Neural cell (in vitro differentiated cells): ENCODE measurements around the gene SEMG2. TPM values are rescaled to one million over a fixed set of nuclear protein-coding genes. Genes with fewer than 3 reads are reported as not detected.

Experiments used
- H2AFZ ChIP-seq: fragments of 200-600, 300-800 bp; sonication (generic), shearing (Covaris generic); 2 replicates; pipeline ENCODE4 v1.6.0; 2014; ENCODE audit warnings: low read depth, mild to moderate bottlenecking, antibody characterized with exemption, low read length, moderate library complexity
- H3F3A ChIP-seq: fragments of 200-600 bp; shearing (Covaris generic); 2 replicates; pipeline ENCODE4 v1.6.1; 2016; ENCODE audit warnings: mild to moderate bottlenecking, moderate library complexity, mixed read lengths, antibody characterized with exemption, low read length; ENCODE audit not compliant: insufficient read depth, poor library complexity, severe bottlenecking
- H3K27ac ChIP-seq: fragments of 200-600, 300-800 bp; sonication (generic), shearing (Covaris generic); 2 replicates; pipeline ENCODE4 v1.5.1; 2014; ENCODE audit warnings: mild to moderate bottlenecking, low read length, moderate library complexity
- H3K27me3 ChIP-seq: fragments of 300-800, 200-600 bp; sonication (generic), shearing (Covaris generic); 2 replicates; pipeline ENCODE4 v1.6.0; 2014; ENCODE audit warnings: mild to moderate bottlenecking, low read depth, low read length, moderate library complexity; ENCODE audit not compliant: insufficient read depth
- H3K36me3 ChIP-seq: fragments of 300-800, 200-600 bp; sonication (generic), shearing (Covaris generic); 2 replicates; pipeline ENCODE4 v1.5.1; 2014; ENCODE audit warnings: mild to moderate bottlenecking, antibody characterized with exemption, low read length, moderate library complexity; ENCODE audit not compliant: insufficient read depth
- H3K4me2 ChIP-seq: fragments of 300-800, 200-600 bp; sonication (generic), shearing (Covaris generic); 2 replicates; pipeline ENCODE4 v1.6.0; 2014; ENCODE audit warnings: mild to moderate bottlenecking, low read length
- H3K4me3 ChIP-seq: fragments of 300-800, 200-600 bp; sonication (generic), shearing (Covaris generic); 2 replicates; pipeline ENCODE4 v1.5.1; 2014; ENCODE audit warnings: mild to moderate bottlenecking, low read length, moderate library complexity
- H3K79me2 ChIP-seq: fragments of 200-600 bp; shearing (Covaris generic); replicated peaks from 2 replicates; pipeline ENCODE4 v1.6.0; 2014; ENCODE audit warnings: mild to moderate bottlenecking, low read length, moderate library complexity; ENCODE audit not compliant: insufficient read depth
- H3K9ac ChIP-seq: fragments of 300-800, 200-600 bp; sonication (generic), shearing (Covaris generic); 2 replicates; pipeline ENCODE4 v1.6.1; 2016; ENCODE audit warnings: mild to moderate bottlenecking, low read length, mixed read lengths
- H3K9me2 ChIP-seq: fragments of 200-600 bp; shearing (Covaris generic); 2 replicates; pipeline ENCODE4 v1.6.1; 2016; ENCODE audit warnings: mild to moderate bottlenecking, low read length, mixed read lengths; ENCODE audit not compliant: insufficient read depth
- H3K9me3 ChIP-seq: fragments of 200-600, 300-800 bp; sonication (generic), shearing (Covaris generic); 2 replicates; pipeline ENCODE4 v1.6.1; 2016; ENCODE audit warnings: mild to moderate bottlenecking, mixed run types, low read length, moderate library complexity, mixed read lengths
- H4K20me1 ChIP-seq: fragments of 200-600 bp; shearing (Covaris generic); 2 replicates; pipeline ENCODE4 v1.6.1; 2016; ENCODE audit warnings: mild to moderate bottlenecking, mixed run types; ENCODE audit not compliant: insufficient read depth
- CTCF ChIP-seq: fragments of 450-650 bp; IDR thresholded peaks from 2 replicates; pipeline ENCODE4 v1.5.1; 2014; ENCODE audit warnings: antibody characterized with exemption, mild to moderate bottlenecking, moderate library complexity; ENCODE audit not compliant: poor library complexity, severe bottlenecking
- EP300 ChIP-seq: fragments of 450-650 bp; conservative IDR thresholded peaks from 2 replicates; pipeline ENCODE4 v1.6.1; 2014; ENCODE audit warnings: antibody characterized with exemption, mild to moderate bottlenecking, moderate library complexity; ENCODE audit not compliant: poor library complexity, severe bottlenecking
- EZH2 ChIP-seq: fragments of 200-600, 300-800 bp; shearing (Covaris generic), sonication (generic); IDR thresholded peaks from 2 replicates; pipeline ENCODE4 v1.6.1; 2014; ENCODE audit warnings: antibody characterized with exemption, low read length, borderline replicate concordance, mild to moderate bottlenecking; ENCODE audit not compliant: insufficient read depth, poor library complexity, severe bottlenecking
- MXI1 ChIP-seq: fragments of 450-650 bp; conservative IDR thresholded peaks from 2 replicates; pipeline ENCODE4 v1.6.1; 2014; ENCODE audit warnings: antibody characterized with exemption, mild to moderate bottlenecking; ENCODE audit not compliant: poor library complexity, severe bottlenecking
- POLR2AphosphoS5 ChIP-seq: IDR thresholded peaks from 2 replicates; pipeline ENCODE4 v1.6.1; 2012
- RAD21 ChIP-seq: fragments of 450-650 bp; conservative IDR thresholded peaks from 2 replicates; pipeline ENCODE4 v1.6.1; 2014; ENCODE audit warnings: antibody characterized with exemption, mild to moderate bottlenecking, moderate library complexity
- REST ChIP-seq: IDR thresholded peaks from 2 replicates; pipeline ENCODE4 v1.6.1; 2012; ENCODE audit warnings: borderline replicate concordance
- SMC3 ChIP-seq: fragments of 450-650 bp; conservative IDR thresholded peaks from 2 replicates; pipeline ENCODE4 v1.6.1; 2014; ENCODE audit warnings: antibody characterized with exemption, mild to moderate bottlenecking, moderate library complexity; ENCODE audit not compliant: poor library complexity
- TAF1 ChIP-seq: IDR thresholded peaks from 2 replicates; pipeline ENCODE4 v1.6.1; 2012; ENCODE audit warnings: low read depth
- polyA plus RNA-seq: library from polyadenylated mRNA; depleted of rRNA; stranded (reverse); fragments of >200 nt; gene quantifications from 2 replicates; pipeline ENCODE4 v1.2.3, GENCODE V29; 2014

SEMG2 gene
- polyA plus RNA-seq, 1 donor from 2014 or later, result not detected

- Histone ChIP-seq H4K20me1 (no peaks in the 10 kb centered on the region), H3K79me2 (no peaks in the 10 kb centered on the region), H3K4me3 (no peak overlapping the region), H3K36me3 (no peaks in the 10 kb centered on the region), H3K4me2 (no peak overlapping the region), H3K9me3 (no peaks in the 10 kb centered on the region), H3K27me3 (no peaks in the 10 kb centered on the region), H2AFZ (no peak overlapping the region), H3K9ac (no peak overlapping the region), H3K9me2 (no peaks in the 10 kb centered on the region), H3F3A (no peaks in the 10 kb centered on the region), H3K27ac (no peak overlapping the region)
- TF ChIP-seq RAD21 (no peak), SMC3 (no peak), EP300 (no peak), CTCF (no peak), POLR2AphosphoS5 (no peak), MXI1 (no peak), TAF1 (no peak), REST (no peak), EZH2 (no peak)
Measured at GRCh38 chr20:45257161-45257560, 36.0 kb downstream of the SEMG2 start.

- no peak overlapping the region for H3K4me3 ChIP-seq
- TF ChIP-seq EP300, result no peak
- no peak for TF ChIP-seq REST
- no peak for TF ChIP-seq CTCF
- no peak for TF ChIP-seq EZH2
- TF ChIP-seq POLR2AphosphoS5, result no peak
- no peak for TF ChIP-seq MXI1
- no peak for TF ChIP-seq TAF1
- TF ChIP-seq SMC3, result no peak
- no peak overlapping the region for H3K27ac ChIP-seq
- H3K9me2 ChIP-seq, result no peaks in the 10 kb centered on the region
- no peaks in the 10 kb centered on the region for H3K36me3 ChIP-seq
- H3K79me2 ChIP-seq, result no peaks in the 10 kb centered on the region
- H3K4me2 ChIP-seq, result no peak overlapping the region
- H3F3A ChIP-seq, result no peaks in the 10 kb centered on the region
- H3K27me3 ChIP-seq, result no peaks in the 10 kb centered on the region
- H2AFZ ChIP-seq, result no peak overlapping the region
- H3K9ac ChIP-seq, result no peak overlapping the region
- no peaks in the 10 kb centered on the region for H3K9me3 ChIP-seq
- no peaks in the 10 kb centered on the region for H4K20me1 ChIP-seq
Measured at GRCh38 chr20:45257711-45258110, 36.5 kb downstream of the SEMG2 start.
